Coronary artery (tissue), 2 donors: Measurements from ENCODE around the gene LAMTOR2.

Experiments
- DNase-seq: peaks from one replicate; pipeline ENCODE4 v3.0.0-alpha.2; 2017; ENCODE audit warnings: low spot score
- H3K27ac ChIP-seq, 2 donors: fragments of 200-600 bp; sonication (generic); one replicate each; pipeline ENCODE4 v1.5.1; 2016 to 2019
- H3K4me3 ChIP-seq: fragments of 200-600 bp; sonication (generic); 2 replicates; pipeline ENCODE4 v1.5.1; 2016; ENCODE audit warnings: mild to moderate bottlenecking, moderate library complexity
- TF ChIP-seq, protein P1 (sequence below): fragments of 200-600 bp; sonication (generic); IDR thresholded peaks from one replicate; pipeline ENCODE4 v1.5.1; 2019; ENCODE audit warnings: antibody characterized with exemption

LAMTOR2 gene

DNA sequence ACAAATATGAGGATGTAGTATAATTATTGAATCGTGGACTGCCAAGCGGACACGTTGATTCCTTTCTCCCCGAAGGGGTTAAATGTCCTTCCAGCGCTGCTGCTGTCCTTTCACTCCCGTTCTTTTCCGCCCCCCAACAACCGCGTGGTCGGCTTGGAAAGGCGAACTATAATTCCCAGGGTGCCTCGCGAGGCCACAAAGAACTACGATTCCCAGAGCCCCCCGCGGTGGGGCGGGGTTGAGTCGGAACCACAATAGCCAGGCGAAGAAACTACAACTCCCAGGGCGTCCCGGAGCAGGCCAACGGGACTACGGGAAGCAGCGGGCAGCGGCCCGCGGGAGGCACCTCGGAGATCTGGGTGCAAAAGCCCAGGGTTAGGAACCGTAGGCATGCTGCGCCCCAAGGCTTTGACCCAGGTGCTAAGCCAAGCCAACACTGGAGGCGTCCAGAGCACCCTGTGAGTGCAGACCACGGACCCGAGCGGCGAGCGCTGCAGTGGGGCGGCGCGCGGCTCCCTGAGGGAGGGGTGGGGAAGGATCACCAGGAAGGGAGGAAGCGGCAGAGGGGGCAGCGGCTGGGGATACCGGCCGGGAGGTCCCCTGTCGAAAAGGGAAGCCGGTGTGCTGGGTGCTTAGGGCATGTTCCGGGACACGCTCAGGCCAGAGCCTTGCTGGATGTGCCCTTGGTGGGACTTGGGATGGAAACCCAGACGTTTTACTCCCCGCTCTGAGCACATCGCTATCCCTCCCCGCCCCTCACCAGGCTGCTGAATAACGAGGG lies at the start of gene LAMTOR2:
LAMTOR2 (plus strand) TSS at position 283 of the 781 bp plus-strand sequence; CDS start at position 391, 108 bp downstream.
- Histone ChIP-seq H3K4me3 (peak within 1 kb of the TSS; percentile 99), H3K27ac (peak within 1 kb of the TSS; percentile 95 to 97)
- peak; percentile 98 for DNase-seq
- TF ChIP-seq, protein P1, sequence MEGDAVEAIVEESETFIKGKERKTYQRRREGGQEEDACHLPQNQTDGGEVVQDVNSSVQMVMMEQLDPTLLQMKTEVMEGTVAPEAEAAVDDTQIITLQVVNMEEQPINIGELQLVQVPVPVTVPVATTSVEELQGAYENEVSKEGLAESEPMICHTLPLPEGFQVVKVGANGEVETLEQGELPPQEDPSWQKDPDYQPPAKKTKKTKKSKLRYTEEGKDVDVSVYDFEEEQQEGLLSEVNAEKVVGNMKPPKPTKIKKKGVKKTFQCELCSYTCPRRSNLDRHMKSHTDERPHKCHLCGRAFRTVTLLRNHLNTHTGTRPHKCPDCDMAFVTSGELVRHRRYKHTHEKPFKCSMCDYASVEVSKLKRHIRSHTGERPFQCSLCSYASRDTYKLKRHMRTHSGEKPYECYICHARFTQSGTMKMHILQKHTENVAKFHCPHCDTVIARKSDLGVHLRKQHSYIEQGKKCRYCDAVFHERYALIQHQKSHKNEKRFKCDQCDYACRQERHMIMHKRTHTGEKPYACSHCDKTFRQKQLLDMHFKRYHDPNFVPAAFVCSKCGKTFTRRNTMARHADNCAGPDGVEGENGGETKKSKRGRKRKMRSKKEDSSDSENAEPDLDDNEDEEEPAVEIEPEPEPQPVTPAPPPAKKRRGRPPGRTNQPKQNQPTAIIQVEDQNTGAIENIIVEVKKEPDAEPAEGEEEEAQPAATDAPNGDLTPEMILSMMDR, result no peak

DNA sequence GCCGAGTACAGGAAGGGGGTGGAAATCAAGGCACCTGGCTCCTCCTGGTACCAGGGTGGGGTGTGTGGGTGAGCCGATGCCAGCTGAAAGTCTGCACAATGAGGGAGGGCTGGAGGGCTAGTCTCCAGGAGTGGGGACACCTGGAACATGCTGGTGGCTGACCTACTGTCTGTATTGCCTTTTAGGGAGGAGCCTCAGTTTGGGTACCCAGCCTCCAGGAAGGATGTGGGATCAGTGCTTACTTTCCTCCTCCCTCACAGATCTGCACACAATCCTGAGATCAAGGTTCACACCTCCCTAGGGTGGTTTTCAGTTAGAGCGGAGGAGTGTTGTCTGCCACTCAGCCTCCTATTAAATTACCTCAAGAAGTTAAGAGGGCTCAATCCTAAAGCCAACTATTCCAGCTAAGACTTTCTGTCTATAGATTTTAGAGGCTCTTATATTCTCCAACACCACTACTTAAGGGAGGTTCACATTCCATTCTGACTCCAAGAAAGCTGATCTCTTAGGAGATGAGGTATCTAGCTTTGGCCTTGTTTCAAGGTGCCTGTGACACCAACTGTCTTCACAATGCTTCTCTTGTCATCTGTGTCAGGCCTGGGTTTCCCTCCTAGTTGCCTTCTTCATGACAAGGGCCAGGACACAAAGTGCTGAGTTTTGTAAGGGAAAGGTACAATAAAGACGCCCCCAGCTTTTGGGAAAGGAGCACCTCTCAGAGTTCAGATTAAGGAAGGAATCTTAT lies 49.6 kb upstream of the LAMTOR2 start:
- no peak for DNase-seq
- TF ChIP-seq, protein P1, result no peak
- Histone ChIP-seq H3K27ac (no peak overlapping the region), H3K4me3 (no peak overlapping the region)

DNA sequence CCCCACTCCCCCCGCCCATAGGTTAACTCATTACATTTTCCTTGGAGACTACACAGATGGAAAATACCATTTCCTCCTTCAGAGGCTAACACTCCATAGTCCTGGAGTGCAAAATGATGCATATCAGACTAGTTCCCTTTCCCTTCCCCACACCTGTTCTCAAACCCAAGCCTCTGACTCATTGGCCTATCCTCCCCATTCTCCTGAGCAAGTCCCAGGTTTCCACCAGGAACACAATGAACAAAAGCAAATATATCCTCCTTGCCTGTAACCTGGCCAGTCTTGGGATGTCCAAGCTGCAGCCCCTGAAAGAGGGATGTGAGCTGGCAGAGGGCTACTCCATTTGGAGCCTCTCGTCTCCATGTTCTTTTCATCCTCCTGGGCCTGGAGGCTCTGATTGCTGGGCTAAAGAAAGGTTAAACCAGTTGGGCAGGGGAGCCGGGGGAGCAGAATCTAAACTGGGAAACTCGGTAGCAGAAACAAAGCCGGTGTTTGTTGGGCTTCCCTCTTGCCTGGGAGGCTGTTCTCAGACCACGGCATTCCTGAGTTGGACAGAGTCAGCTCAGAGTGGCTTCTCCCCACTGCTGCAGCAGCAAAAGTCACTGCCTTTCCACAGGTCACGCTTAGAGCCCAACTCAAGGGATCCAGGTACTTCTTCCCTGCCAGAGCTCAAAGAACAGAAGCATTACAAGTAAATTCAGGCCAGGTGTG lies 47.8 kb upstream of the LAMTOR2 start:
- Histone ChIP-seq H3K4me3 (no peak overlapping the region), H3K27ac (no peak overlapping the region)
- DNase-seq, result no peak
- TF ChIP-seq, protein P1, result no peak

DNA sequence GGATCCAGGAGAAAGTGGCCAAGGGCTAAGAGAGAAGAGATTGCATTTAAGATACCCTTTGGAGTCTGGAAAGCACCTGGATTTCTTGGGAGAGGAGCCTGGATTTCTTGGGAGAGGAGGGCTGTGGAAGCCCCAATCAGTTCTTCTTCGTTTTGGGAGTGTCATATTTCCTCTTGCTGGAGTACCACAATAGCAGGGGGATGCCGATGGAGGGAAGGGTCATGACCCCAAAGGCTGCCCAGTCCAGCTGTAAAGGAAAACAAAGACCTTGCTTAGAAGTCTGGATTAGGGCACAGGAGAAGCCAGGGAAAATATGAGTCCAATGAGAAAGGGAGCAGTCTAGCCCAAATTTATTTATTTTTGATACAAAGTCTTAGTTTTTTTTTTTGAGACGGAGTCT lies 45.2 kb upstream of the LAMTOR2 start:
- Histone ChIP-seq H3K4me3 (no peak overlapping the region), H3K27ac (no peak overlapping the region)
- TF ChIP-seq, protein P1, result no peak
- no peak for DNase-seq

DNA sequence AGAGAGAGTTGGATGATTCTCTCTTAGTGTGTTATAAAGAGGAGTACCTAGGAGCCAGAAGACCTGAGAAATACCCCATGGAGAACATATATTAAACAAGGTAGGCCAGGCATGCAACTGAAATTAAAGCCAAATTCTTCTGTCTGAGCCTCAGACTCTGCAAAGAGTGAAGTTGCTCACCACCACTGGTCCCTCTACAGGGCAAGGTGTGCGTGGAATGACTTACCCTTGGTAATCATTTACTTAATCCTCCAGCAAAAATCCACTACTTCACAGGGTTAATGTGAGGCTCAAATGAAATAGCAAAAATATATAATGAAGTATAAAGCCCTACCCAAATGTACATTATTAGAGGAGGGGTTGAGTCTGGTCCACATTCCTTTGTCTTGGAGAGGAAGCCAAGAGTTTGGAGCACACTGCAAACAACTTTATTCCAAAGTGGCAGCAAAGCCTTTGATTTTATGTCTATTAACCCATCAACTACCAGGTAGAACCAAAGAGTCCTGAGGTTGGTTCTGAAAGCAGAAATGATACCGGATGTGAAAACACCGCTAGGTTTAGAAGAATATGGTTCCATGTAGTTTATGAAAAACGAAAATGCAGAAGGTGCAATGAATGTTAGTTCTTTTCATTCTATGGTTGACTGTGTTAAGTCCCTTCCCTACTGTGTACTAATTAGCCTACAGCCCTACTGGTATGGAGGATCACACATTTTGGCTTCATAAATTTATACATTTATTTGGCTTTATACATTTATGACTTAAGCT lies 42.3 kb upstream of the LAMTOR2 start:
- TF ChIP-seq, protein P1, result no peak
- no peak for DNase-seq
- H3K4me3 ChIP-seq, result no peak overlapping the region
- no peak overlapping the region for H3K27ac ChIP-seq

DNA sequence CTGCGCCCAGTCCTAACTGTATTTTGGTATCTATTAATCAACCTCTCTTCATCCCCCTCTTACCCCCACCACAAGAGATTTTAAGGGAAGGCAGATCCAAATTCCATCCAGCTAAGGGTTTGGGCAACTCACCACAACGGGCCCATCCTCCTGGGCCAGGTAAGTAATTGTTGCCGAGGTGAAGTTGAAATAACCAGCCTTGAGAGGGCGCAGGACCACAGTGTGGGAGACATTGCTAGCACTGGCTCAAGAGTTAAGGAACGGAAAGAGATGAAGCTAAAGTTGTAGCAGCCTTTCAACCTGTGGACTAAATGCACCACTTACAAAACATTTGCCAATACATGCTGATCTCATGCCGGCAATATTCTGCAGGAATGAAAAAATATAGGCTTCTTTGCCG lies 39.8 kb upstream of the LAMTOR2 start:
- DNase-seq, result no peak
- no peak overlapping the region for H3K27ac ChIP-seq
- H3K4me3 ChIP-seq, result no peak overlapping the region
- TF ChIP-seq, protein P1, result no peak
